HG02623 (cell line): Measurements from ENCODE around the gene CAPRIN1.
"Not testable (repeated sequence)": the region's sequence is repeated elsewhere in the genome, so short reads cannot be mapped to it uniquely, and the experiment has no call there.

Experiments used
- ATAC-seq: cut with Tn5 transposase; IDR thresholded peaks from one replicate; pipeline ENCODE4 v1.9.1; 2021; ENCODE audit warnings: moderate library complexity; ENCODE audit not compliant: unreplicated experiment

The CAPRIN1 gene

DNA sequence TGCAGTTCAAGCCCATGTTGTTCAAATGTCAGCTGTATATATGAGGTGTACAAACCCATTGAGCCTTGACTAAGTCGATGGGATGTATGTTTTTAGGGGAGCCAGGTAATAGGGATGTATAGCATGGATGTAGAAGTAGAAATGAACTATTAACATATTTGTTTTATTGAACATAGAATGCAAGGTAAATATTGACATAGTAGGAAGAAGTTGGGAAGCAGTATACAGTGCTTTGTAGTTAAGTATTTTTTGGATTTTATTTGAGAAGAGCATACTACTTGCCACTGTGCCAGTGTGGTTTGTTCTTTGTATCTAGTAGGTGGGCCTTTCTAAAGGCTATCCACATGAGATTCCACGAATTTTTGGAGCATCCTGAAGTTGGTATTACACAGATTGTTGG, 33.1 kb downstream of the CAPRIN1 start:
- ATAC-seq = no peak

DNA sequence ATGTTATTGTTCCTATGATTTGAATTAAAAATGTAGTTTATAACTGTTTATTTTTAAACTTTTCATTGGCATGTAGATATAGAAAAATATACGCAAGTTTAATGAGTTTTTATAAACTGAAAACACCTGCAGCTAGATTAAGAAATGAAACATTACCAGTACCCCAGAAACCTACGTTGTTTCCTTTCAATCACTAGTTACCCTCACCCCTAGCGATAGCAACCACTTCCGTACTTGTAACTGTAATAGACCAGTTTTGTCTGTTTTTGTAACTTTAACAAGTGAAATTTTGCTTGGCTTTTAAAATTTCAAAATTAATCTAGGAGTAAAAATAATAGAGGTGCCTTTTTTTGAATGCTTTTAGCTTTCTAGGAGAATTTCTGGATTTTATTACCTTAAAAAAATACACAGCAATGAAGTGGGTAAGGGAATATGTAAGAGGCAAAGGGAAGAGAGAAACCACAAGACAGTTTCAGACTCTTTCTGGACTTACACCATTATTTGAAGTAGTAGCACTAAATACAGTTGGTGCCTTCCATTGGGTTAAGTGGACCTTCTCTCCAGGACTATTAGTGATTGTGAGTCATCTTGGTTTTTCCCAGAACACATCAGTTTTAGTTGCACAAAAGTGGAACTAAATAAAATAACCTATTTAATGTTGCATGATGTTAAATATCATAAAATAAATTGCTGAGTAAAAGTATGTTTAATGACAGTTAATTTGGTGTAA, 35.2 kb downstream of the CAPRIN1 start:
- no peak for ATAC-seq

DNA sequence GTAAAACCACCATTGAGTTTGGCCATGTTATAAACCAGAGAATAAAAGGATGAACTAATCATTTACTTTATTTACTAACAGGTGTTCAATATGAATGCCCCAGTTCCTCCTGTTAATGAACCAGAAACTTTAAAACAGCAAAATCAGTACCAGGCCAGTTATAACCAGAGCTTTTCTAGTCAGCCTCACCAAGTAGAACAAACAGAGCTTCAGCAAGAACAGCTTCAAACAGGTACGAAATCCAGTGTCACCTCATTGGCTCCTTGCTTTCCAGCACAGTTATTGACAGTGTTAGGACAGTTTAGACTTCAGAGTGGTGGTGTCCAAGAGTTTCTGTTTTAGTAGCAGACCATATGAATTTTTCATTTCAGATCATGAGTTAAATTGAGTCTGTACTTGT, 40.3 kb downstream of the CAPRIN1 start:
- no peak for ATAC-seq

DNA sequence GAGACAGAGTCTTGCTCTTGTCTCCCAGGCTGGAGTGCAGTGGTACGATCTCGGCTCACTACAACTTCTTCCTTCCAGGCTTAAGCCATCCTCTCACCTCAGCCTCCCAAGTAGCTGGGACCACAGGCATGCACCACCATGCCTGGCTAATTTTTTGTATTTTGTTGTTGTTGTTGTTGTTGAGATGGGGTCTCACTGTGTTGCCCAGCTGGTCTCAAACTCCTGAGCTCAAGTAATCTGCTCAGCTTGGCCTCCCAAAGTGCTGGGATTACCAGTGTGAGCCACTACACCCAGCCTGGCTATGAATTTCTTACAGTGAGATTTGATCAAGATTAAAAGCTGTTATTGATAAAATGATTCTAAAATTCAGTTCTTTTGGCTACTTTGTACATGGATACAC, 43.4 kb downstream of the CAPRIN1 start:
- not testable (repeated sequence) for ATAC-seq

DNA sequence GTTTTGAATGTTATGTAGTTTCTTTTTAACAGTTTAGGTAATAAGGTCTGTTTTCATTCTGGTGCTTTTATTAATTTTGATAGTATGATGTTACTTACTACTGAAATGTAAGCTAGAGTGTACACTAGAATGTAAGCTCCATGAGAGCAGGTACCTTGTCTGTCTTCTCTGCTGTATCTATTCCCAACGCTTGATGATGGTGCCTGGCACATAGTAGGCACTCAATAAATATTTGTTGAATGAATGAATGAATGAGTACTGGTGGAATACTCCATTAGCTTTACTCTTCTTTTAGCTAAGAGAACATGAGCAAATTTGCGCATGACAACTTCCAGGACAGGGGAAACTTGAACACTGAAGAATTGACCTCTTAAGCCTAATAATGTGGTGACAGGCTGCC, 47.3 kb downstream of the CAPRIN1 start:
- no peak for ATAC-seq

DNA sequence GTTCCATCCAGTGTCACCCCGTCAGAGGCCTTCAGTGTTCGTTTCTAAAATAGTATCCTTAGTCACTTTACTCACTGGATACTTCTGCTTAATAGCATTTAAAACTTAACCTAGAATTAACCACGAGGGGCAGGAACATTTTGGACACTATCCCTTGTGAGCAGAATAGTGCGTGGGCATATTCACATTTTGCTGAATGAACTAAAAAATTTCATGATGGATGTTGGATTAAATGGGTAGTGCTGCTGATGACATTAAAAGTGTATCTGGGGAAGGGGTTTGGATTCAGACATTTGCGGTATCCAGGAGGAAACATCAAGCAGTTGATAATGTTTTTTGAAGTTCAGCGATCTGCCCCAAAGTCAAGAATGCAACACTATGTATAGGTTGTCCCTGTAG, 53.1 kb downstream of the CAPRIN1 start:
- no peak for ATAC-seq

DNA sequence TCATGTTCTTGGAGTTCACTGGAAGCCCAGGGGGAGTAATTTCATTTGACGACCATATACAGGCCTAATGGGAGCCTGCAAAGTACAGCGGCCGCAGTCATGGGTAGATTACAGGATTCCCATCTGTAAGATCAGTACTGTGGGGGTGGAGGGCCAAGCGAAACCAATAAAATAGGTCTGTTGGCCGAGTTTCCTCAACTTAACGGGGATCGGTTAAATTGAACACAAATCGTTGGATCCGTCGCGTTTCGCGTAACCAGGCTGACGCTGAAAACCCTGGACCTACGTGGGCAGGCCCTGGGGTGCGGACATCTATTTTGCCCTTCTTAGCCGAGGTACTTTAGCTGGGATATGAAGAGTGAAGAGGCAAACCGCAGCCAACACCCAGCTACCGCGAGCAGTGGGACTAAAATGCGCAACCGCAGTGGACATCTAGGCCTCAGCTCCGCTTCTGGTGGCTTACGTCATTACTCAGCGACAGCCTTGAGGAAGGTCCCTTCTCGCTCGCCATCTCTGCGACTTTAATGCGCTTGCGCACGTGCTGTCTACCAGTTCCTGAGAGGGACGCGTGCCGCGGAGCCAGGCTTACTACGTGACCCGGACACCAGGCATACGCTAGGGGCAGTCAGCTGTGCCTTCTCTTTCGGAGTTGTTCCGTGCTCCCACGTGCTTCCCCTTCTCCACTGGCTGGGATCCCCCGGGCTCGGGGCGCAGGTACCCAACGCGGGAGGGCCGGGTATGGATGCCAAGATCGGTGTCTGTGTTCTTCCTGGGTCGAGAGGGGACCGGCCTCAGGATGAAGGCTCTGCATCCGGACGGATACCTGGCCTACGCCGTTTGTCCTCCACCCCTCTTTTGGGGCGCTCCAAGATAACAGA, 53.8 kb downstream of the CAPRIN1 start, which contains the start of gene NAT10:
Gene NAT10 (plus strand): TSS at position 551 of the 878 bp plus-strand sequence. CDS start 2,597 bp downstream, outside the sequence.
- ATAC-seq = peak; percentile 88

DNA sequence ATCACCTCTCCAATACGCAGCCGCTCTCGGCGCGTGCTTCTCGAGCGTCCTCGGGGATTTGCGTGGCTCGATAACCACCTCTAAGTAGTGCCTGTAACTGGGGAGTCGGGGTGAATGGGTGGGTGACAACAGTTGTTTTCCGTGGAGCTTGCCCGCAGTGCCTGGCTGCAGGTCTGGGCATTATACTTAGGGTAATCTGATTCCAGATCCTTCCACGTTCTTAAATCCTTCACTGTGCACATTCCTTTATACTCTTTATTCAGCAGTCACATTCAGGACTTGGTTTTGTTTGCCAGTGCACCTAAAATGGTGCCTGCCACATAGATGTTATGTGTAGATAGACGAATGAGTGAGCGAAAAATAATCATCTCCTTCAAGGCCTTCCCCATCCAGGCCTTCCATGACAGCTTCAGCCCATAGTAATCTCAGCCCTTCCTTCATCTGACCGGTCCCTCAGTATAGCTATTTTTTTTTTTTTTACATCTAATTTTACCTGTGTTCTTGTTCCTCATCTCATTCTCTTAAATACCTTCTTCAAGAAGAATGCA, 54.5 kb downstream of the CAPRIN1 start:
- ATAC-seq = no peak

DNA sequence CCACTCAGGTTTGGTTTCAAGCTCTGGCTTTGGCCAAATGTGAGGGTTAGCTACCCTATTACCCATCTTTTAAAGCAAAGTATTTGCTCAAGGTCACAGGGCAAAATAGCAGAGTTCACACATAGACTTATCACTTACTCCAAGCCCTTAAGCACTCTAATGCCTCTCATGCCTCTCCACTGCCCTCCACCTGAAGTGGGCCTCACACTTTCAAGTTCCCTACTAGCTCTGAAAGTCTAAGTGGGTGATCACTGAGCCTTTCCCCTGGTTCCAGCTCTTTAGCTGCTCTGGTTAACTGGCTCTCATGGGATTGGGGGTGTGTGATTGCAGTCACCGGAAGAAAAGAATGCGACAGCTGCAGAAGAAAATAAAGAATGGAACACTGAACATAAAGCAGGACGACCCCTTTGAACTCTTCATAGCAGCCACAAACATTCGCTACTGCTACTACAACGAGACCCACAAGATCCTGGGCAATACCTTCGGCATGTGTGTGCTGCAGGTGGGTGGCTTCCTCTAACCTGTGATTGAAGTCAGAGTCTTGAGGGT, 60.3 kb downstream of the CAPRIN1 start:
- no peak for ATAC-seq

DNA sequence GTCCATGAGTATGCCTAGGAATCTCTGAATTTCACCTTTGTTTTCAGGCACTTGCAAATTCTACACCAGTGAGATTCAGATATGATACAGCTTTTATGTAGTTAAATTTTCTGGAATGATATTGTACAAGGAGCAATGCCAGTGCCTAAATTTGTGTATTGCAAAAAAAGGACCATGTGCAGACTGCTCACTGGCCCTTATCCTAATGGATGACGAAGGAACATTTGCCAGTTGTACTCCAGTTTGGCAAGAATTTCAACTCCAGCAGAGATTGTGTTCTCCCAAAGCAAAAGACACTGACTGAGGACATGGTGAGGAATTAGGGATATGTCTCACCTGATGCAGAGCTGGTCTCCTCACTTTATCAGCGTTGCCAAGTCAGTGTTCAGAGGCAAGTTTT, 62.5 kb downstream of the CAPRIN1 start:
- no peak for ATAC-seq

DNA sequence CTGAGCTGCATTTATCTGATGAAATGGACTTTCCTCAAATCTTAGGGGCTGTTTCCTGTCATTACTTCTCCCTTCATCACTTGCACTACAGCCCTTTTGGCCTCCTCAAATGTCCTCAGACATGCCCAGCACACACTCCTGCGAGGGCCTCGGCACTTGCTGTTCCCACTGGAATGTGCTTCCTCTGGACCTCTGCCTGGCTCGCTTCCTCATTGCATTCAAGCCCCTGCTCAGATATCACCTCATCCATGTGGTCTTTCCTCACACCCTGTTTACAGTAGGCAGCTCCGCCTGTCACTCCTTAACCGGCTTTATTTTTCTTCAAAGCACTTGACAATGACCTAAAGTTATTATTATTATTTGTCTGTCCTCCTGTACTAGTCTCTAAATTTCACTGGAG, 62.9 kb downstream of the CAPRIN1 start:
- no peak for ATAC-seq

DNA sequence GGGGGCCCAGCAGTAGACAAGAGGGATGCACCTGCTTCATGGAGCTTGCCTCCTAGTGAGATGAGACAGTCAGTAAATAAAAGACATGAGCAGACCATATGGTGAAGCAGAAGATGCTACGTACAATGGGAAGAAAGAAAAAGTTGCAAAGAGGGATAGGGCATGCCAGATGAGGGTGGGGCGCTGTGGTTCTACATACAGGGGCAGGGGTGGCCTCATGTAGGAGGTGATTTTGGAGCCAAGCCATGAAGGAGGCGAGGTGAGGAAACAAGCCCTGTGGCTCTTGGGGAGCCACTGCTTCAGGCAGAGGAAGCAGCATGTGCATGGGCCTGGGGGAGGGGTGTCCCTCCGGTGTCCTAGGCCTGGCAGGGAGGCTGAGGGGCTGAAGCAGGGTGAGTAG, 69.1 kb downstream of the CAPRIN1 start:
- ATAC-seq = no peak

DNA sequence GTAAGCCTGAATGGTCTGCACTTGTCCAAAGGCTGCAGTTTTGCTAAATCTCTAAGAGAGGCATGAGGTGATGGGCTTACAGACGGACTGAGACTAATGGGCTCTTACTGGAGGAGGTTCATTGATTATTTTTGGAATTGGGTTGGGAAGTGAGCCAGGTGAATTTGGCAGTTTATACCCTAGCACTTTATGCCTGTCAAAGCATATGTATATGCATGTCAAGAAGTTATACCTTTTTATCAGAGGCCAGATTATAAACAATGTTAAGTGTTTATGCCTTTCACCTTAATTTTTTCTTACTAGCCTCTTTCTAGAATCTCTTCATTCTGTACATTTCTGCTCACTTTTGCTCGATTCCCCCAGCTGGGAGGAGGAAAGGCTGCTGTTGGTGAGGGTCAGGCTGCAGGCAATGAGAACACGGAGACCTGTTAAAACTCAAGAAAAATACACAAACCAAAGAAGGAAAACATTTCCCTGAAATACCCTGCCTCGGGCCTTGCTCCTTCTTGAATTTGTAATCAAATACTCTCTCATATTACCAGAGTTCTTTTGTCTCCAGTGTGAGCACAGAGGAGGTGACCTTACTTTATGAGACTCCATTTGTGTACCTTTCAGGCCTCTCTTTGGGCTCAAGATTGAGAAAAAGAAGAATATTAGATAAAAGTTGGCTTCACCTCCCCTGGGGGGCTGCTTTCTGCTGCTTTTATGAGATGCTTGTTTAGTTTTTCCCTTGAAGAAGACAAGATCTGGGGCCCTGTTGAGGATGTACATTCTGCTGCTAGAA, 73.5 kb downstream of the CAPRIN1 start:
- no peak for ATAC-seq

DNA sequence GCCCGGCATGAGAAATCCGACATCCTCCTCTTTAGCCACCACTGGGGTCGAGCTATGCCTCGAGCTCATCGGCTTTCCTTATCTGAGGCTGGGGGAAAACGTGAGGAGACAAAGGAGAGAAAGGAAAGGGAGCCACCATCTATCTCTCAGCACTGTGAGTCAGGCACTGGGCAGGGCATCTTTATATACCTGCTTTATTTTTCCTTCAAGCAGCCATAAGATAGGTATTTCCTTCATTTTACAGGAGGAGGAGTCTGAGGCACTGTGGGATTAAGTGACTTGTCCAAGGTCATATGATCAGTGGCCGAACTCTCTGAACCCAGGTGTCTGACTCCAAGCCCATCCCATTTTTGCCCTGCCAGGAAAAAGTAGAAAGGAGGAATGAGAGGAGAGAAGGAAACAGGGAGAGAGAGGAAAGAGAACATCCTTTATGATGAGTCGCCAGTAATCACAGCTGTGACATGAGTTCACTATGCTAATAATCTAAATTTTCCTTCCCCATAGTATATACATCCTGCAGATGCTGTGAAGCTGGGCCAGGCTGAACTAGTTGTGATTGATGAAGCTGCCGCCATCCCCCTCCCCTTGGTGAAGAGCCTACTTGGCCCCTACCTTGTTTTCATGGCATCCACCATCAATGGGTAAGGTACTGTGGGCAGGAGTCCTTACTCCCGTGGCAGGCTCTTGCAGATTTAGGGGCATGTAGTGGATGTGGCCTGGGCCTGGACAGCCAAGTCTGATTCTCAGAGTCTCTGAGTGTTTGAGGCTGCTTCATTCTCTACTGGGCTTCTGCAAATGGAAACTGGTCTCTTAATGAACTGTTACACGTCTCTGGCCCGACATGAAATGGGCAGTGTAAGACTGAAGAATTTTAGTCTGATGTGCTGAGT, 75.7 kb downstream of the CAPRIN1 start:
- ATAC-seq = no peak

DNA sequence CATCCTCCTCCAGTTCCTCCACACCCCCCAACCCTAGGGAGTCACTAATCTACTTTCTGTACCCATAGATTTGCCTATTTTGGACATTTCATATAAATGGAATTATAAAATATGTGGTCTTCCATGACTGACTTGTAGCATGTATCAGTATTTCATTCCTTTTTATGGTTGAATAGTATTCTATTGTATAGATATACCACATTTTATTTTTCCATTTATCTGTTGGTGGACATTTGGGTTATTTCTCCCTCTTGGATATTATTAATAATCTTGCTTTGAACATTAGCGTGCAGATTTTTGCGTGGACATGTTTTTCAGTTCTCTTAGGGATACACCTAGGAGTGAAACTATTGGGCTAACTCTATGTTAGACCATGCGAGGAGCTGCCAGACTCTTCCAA, 77.3 kb downstream of the CAPRIN1 start:
- ATAC-seq = no peak

DNA sequence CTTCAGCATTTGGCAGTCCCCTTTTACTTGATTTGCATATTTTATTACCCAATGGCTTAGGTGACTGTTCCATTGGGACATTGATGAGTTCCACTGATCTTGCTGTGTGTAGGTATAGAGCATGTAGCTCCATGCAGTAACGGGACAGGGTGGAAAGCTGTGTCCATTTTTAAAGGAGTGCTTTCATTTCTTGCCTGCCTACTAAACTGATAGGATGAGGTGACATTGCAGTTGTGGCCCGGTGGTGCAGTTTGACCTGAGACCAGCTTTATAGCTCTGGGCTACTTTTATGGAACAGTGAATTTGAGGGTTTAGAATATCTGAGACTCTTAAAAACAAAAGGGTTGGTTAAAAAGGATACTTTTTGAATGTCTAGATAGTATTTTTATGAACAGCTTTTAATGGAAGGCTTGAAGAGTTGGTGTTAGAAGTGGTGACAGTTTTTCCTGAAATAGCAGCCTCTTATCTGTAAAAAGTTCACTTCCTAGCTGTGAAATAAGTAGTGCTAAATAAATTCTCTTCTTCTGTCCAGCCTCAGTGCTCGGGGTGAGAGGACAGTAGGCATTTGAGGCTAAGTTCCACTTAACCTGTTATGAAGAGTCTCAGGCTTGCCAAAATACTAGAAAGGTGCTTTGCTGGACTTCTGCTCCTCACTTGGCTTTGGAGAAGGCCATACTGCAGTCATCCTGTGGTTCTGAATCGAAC, 80.9 kb downstream of the CAPRIN1 start:
- no peak for ATAC-seq

DNA sequence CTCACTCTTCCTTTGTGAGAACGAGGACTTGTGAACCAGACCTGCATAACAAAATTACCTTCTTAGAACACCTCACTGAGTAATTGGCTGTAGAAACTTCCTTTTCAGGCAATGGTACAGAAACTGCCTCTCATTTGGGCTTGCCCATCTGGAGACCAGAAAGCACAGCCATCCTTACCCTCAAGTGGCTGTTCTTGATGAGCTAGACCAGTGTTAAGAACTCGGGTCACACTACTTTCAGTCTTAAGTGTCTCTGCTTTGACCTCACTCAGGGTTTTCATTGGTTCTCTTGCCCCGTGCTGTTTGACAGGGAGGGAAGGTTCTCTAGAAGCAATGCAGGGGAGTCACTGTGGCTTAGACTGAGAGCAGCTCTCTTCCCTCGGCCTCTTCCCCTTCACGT, 83.2 kb downstream of the CAPRIN1 start:
- ATAC-seq = peak; percentile 58

DNA sequence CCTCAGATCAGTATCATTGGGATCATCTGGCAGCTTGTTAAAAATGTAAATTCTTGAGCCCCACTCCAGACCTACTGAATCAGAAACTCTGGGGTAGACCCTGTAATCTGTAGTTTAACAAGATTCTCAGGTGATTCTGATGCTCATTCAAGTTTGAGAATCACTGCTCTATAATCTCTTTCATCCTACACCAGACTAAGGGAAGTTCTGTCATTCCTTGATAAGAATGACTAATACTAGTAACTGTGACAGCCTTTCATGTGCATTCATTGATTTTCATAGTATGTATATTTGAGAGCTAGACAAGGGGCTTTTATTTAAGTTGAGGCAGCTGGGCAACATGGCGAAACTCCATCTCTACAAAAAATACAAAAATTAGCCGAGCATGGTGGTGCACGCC, 83.9 kb downstream of the CAPRIN1 start:
- ATAC-seq = no peak

DNA sequence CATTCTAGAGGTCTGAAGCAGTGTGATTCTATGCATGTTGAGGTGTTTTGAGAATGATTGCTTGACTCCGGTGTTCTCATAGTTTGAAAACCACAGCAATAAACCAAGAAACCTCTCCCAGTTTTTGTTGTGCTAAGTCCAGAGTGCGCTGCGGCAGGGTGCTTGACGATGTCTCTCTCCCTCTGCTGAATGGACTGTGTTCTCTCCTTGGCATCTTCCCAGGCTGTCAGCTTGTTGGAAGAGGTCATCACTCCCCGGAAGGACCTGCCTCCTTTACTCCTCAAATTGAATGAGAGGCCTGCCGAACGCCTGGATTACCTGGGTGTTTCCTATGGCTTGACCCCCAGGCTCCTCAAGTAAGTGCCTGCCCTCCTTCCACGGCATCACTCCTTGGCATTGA, 84.9 kb downstream of the CAPRIN1 start:
- ATAC-seq = no peak
